Measurements from ENCODE around the gene CLTRN.

DNA sequence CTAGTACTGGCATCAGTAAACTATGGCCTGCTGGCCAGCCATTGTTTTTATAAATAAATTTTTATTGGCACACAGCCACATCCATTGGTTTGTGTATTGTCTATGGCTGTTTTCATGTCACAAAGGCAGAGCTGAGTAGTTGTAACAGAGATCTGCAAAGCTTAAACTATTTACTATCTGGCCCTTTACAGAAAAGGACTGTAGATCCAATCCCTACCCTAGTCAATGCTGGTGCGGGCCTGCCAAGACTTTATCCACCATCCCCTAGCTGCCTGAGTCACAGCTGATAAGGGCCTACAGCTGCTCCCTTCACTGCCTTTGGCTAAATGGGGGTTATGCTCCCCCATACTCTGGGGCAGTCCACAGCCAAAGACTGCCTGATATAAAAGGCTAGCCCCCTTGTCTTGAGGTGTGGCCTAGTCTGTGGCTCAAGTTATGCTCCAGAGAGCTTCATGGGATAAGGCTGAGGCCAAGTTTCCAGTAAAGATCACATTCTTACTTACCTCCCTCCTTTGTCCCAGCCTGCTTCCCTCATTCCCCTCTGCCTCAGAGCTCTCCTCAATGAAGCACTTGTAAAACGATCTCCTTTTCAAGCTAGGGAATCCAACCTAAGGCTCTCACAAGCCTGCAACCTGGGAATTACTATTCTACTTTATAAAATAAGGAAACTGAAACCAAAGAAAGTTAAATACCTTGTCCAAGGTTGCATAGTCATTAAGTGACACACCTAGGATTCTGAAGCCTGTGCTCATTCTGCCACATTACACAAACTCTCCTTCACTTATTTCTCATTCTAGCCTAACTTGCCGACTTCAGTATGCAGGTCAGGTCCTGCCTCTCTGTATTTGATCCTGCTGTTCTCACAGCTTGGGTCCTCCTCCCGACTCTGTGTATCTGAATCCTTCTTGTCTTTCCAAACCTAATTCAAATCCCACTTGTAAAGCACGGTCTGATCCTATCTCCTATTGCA is 84.5 kb downstream of the CLTRN start:
- TF ChIP-seq, protein P1, sequence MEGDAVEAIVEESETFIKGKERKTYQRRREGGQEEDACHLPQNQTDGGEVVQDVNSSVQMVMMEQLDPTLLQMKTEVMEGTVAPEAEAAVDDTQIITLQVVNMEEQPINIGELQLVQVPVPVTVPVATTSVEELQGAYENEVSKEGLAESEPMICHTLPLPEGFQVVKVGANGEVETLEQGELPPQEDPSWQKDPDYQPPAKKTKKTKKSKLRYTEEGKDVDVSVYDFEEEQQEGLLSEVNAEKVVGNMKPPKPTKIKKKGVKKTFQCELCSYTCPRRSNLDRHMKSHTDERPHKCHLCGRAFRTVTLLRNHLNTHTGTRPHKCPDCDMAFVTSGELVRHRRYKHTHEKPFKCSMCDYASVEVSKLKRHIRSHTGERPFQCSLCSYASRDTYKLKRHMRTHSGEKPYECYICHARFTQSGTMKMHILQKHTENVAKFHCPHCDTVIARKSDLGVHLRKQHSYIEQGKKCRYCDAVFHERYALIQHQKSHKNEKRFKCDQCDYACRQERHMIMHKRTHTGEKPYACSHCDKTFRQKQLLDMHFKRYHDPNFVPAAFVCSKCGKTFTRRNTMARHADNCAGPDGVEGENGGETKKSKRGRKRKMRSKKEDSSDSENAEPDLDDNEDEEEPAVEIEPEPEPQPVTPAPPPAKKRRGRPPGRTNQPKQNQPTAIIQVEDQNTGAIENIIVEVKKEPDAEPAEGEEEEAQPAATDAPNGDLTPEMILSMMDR (IDR thresholded peaks at IDR 0.05), result no peak
- no peak for TF ChIP-seq POLR2A (IDR thresholded peaks at IDR 0.05)
